ENCODE results near the gene RCOR1.

The RCOR1 gene

GRCh38 chr14:102776761-102777710, 184.6 kb downstream of the RCOR1 start, which contains the start of gene TRAF3:
Gene TRAF3, plus strand, starts transcription at chr14:102777449. Its CDS starts 92,753 bp downstream, at chr14:102870202.
- peak within 1 kb of the TSS; percentile 53 for H3K27ac ChIP-seq
- TF ChIP-seq CTCF (IDR thresholded peaks at IDR 0.05) (no peak), ZFX (IDR thresholded peaks at IDR 0.05; ENCODE audit: borderline replicate concordance) (no peak)

DNA sequence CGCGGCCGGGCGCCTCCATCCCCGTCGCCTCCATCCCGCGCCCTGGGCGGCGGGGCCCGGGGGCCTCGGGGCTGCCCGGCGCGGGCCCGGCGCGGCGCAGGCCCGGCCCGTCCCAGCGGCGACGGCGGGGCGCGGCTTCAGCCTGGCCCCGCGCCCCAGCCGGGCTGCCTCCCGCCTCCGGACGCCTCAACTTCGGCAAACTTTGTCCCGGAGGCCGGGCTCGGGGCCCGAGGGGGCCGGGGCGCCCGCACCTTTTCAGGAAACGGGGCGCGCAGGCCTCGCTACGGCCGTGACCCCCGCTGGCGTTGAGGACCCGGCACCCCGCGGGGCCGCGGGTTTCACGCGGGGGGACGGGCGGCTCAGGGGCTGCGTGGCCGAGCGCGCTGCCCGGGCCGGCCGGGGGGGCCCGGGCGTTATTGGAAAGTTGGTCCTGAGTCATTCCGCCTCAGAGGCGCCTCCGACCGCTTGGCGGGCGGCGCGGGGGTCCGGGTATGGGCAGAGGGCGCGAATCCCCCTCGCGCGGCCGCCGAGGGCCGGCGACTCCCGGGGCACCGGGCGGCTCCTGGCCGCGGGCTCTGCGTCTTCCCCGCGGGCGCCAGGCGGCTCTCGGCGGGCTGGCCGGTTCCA, 185.4 kb downstream of the RCOR1 start:
- H3K27ac ChIP-seq = peak overlapping the region; percentile 53
- TF ChIP-seq ZFX (IDR thresholded peaks at IDR 0.05; ENCODE audit: borderline replicate concordance) (no peak), CTCF (IDR thresholded peaks at IDR 0.05) (no peak)

DNA sequence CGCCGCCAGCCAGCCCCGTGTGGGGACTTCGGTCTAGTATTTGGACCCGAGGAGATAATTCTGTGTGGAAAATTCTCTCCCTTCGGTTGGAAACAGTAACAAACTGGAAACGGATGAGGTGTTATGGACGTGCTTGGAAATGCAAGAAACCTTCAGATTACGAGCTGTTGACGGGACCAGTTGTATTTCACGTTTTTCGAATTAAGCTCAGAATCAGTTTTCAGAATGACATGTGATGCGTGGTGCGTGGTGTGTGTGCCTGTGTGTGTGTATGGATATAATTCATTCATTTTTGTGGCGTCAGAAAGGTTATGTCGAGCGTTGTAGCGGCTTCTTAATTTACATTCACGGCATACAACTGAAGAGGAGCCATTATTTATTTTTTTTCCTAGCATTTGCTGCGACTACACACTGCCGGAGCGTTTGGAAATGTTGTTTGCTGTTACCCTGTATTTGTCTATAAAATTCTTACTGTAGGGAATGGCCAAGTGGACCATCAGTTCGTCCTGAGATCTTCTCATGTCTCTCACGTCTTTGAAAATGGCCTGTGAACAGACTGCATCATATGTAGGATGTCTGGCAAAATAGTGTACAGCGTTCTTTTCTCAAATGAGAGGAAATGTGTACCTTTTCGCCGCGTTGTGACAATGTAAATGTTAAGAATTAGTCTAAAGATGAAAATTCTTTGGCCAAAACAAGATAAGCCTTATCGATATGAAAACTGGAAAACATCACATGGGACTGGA, 186.1 kb downstream of the RCOR1 start:
- TF ChIP-seq CTCF (IDR thresholded peaks at IDR 0.05) = no peak
- TF ChIP-seq ZFX (IDR thresholded peaks at IDR 0.05; ENCODE audit: borderline replicate concordance) = no peak
- no peak overlapping the region for H3K27ac ChIP-seq

DNA sequence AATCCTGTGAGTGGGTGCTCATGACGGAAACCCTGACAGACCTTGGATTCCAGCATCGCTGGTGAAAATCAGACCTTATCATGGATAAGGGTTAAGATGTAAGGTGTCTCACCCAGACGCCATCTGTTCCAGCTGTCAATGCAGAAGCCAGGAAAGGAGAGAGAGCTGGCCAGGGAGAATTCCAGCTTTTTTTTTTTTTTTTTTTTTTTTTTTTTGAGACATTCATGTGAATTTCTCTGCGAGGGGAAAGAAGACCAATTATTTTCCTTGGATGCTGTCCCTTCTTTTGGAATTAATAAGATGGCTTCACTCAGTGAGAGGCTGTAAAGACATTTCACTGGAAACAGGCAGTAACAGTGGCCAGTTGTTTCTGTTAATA, 186.6 kb downstream of the RCOR1 start:
- no peak overlapping the region for H3K27ac ChIP-seq
- TF ChIP-seq ZFX (IDR thresholded peaks at IDR 0.05; ENCODE audit: borderline replicate concordance) = no peak
- TF ChIP-seq CTCF (IDR thresholded peaks at IDR 0.05) = no peak

GRCh38 chr14:102779574-102780315, 187.3 kb downstream of the RCOR1 start:
- TF ChIP-seq CTCF (IDR thresholded peaks at IDR 0.05) (no peak), ZFX (IDR thresholded peaks at IDR 0.05; ENCODE audit: borderline replicate concordance) (no peak)
- no peak overlapping the region for H3K27ac ChIP-seq
